DOHH2 (cell line): ENCODE results near the gene WDR18.

Experiments
- CTCF ChIP-seq: fragments of 200-600 bp; sonication (generic); IDR thresholded peaks from one replicate; pipeline ENCODE4 v1.5.1; 2014; ENCODE audit warnings: antibody characterized with exemption, mild to moderate bottlenecking, low read depth, low read length; ENCODE audit not compliant: poor library complexity, severe bottlenecking
- EZH2phosphoT487 ChIP-seq: fragments of 200-600 bp; sonication (generic); IDR thresholded peaks from 2 replicates; pipeline ENCODE4 v1.6.1; 2017; ENCODE audit warnings: borderline replicate concordance, mild to moderate bottlenecking, antibody characterized with exemption, low read length, moderate library complexity, mixed read lengths

GRCh38 chr19:995051-995827 is 11.1 kb downstream of the WDR18 start:
- TF ChIP-seq CTCF (no peak), EZH2phosphoT487 (no peak)
